Measurements from ENCODE around the gene UMPS.

UMPS gene

GRCh38 chr3:124763206-124763605 lies 33.0 kb downstream of the UMPS start:
- DNase-seq (ENCODE audit: insufficient read length, low spot score), result no peak
- FAIRE-seq, result no peak
- TF ChIP-seq POLR2A (IDR thresholded peaks at IDR 0.05; ENCODE audit: low read depth, low read length), result no peak

DNA sequence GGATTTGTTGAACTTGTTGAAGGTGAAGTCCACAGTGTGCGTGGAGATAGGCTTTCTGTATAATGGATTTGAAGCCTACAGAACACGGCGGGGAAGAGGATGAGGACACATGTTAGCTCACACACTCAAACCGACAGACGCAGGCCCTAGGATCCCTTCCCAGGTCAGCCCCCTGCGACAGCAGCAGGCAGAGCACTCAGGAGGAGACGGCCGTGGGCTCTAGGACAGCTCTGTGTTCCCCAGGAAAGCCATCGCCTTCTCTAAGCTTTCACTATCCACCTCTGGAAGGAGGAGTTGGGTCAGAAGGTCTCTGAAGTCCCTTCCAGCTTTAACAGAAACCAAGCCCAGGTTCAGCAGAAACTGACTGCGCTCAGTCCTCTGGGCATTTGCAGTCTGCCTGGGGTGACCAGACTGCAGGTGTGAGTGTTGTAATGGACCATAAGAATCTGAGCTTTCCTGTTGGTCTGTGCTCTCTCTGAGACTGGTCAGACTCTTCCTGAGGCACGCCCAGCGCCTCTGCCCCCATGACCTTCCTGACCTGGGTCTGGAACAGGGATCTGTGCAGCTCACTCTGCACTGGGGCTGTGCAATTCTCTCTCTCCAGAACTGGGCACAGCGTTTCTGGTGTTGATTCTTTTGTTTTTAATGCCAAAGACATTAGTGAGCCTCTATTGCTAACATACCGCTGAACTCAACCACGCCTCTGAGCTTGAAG lies 33.5 kb downstream of the UMPS start:
- DNase-seq (ENCODE audit: insufficient read length, low spot score) (no peak), FAIRE-seq (no peak)
- TF ChIP-seq POLR2A (IDR thresholded peaks at IDR 0.05; ENCODE audit: low read depth, low read length), result no peak

DNA sequence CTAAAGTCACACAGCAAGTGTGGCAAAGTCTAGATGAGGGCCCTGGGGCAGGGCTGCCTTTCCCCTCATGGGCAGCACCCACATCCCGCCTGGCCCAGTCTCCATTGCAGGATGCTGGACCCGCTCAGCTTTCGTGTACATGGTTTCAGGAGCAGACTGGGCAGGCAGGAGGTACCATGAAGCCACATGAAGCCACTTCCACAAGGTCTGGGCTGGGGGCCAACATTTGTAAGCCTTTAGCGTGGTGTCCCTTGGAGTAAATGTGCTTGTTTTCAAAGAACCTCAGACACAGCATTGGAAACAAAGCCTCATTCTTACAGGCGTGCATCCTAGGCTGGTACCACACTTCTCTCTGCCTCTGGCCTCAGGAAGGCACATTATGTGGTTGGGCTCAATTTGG lies 34.5 kb downstream of the UMPS start:
- FAIRE-seq, result no peak
- TF ChIP-seq POLR2A (IDR thresholded peaks at IDR 0.05; ENCODE audit: low read depth, low read length), result no peak
- DNase-seq (ENCODE audit: insufficient read length, low spot score), result no peak

- no peak for FAIRE-seq
- no peak for TF ChIP-seq POLR2A (IDR thresholded peaks at IDR 0.05; ENCODE audit: low read depth, low read length)
- DNase-seq (ENCODE audit: insufficient read length, low spot score), result no peak
Observed at GRCh38 chr3:124765197-124765840, 35.1 kb downstream of the UMPS start.

DNA sequence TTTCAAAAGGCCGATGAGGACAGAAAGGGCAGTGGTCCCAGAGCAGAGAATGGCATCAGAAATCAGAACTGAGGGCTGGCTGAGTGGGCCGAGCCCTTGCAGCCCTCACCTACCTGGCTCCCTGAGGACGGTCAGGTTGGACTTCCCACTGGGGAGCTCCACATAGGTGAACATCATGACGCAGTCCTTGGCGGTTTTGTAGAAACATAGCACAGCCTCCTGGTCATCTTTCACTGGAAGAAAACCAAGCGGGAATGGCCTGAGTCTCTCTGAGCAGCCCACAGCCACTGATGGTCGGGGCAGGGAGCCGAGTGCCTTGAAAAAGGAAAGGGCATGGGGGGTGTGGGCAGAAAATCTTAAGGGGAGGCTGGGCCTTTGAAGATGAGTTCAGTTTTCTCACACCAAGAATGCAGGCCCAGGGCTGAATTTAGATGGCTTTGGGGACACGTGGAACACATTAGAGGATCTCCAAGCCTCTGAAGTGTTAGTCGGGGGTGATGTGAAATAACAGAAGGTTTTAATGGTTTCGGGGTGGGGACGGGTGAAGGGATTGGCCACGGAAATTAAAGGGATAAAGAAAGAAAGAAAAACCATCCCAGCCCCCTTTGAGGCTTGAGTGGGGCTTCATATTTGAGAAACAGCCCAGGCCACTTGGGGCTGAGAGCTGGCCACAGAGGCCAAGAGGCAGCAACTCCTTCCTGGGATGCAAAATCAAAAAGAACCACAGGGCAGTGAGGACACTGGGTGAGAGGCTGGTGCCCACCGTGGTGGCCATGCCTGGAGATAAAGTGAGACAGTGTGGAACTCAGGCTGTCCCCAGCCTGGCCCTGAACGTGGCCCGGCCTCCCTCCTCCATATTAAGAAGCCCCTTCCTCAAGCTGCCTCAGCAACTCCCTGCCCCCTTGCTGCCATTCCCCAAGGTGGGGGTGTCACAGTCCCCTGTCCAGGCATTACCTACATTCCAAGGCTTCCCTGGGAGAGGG lies 36.2 kb downstream of the UMPS start:
- FAIRE-seq (no peak), DNase-seq (ENCODE audit: insufficient read length, low spot score) (no peak)
- no peak for TF ChIP-seq POLR2A (IDR thresholded peaks at IDR 0.05; ENCODE audit: low read depth, low read length)

- DNase-seq (ENCODE audit: insufficient read length, low spot score) (no peak), FAIRE-seq (no peak)
- TF ChIP-seq POLR2A (IDR thresholded peaks at IDR 0.05; ENCODE audit: low read depth, low read length), result no peak
Observed at GRCh38 chr3:124767264-124767663, 37.0 kb downstream of the UMPS start.

DNA sequence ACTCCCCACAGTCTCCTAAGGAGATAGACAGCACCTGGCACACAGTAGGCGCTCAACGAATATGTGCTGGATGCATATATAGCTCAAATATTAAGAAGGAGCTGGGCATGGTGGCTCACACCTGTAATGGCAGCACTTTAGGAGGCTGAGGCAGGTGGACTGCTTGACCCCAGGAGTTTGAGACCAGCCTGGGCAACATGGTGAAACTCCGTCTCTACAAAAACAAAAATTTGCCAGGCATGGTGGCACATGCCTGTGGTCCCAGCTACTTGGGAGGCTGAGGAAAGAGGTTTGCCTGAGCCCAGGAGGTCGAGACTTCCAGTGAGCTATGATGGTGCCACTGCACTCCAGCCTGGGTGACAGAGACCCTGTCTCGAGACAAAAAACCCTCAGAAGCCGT lies 37.4 kb downstream of the UMPS start:
- DNase-seq (ENCODE audit: insufficient read length, low spot score) (no peak), FAIRE-seq (no peak)
- TF ChIP-seq POLR2A (IDR thresholded peaks at IDR 0.05; ENCODE audit: low read depth, low read length), result no peak

GRCh38 chr3:124768812-124769211 lies 38.6 kb downstream of the UMPS start:
- no peak for FAIRE-seq
- peak; percentile 63 for DNase-seq (ENCODE audit: insufficient read length, low spot score)
- TF ChIP-seq POLR2A (IDR thresholded peaks at IDR 0.05; ENCODE audit: low read depth, low read length), result no peak

DNA sequence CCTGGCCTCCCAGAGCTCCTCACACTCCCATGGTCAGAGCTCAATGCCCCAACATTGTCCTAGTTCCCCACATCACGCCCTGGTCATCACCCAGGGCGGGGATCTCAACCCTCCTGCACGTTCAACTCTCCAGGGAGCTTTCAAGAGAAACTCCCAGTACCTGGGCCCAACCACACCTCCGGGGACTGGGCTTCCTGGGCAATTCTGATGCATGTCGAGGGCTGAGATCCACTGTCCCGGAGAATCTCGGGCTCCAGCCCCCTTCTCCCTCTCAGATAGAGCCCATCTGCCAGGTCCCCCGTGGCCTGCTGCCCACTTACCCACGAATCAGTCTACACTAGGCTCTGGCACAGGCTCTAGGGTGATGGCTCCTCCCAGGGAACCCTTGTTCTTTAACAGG lies 39.2 kb downstream of the UMPS start:
- DNase-seq (ENCODE audit: insufficient read length, low spot score) (no peak), FAIRE-seq (no peak)
- no peak for TF ChIP-seq POLR2A (IDR thresholded peaks at IDR 0.05; ENCODE audit: low read depth, low read length)

- TF ChIP-seq POLR2A (IDR thresholded peaks at IDR 0.05; ENCODE audit: low read depth, low read length), result no peak
- no peak for FAIRE-seq
- DNase-seq (ENCODE audit: insufficient read length, low spot score), result no peak
Observed at GRCh38 chr3:124770336-124771082, 40.3 kb downstream of the UMPS start.

GRCh38 chr3:124771083-124771445 lies 40.8 kb downstream of the UMPS start:
- FAIRE-seq (no peak), DNase-seq (ENCODE audit: insufficient read length, low spot score) (no peak)

GRCh38 chr3:124772081-124772831 lies 42.0 kb downstream of the UMPS start:
- DNase-seq (ENCODE audit: insufficient read length, low spot score) (no peak), FAIRE-seq (no peak)
- no peak for TF ChIP-seq POLR2A (IDR thresholded peaks at IDR 0.05; ENCODE audit: low read depth, low read length)

More at GRCh38 chr3:124771083-124771445, 40.8 kb downstream of the UMPS start:
- no peak for TF ChIP-seq POLR2A (IDR thresholded peaks at IDR 0.05; ENCODE audit: low read depth, low read length)

Data from H54 (cell line).